Posterior vena cava (tissue), 2 donors: ENCODE results near the gene RDH8. TPM values are rescaled to one million over a fixed set of nuclear protein-coding genes. Genes with fewer than 3 reads are reported as not detected.

Experiments used
- microRNA-seq, 2 donors: library from miRNA; unstranded; fragments of <30 nt; microRNA quantifications; one replicate each; pipeline ENCODE4 v1.2.0, GENCODE V29; 2020 to 2021; ENCODE audit warnings: borderline microRNAs expressed in 2 of 2
- total RNA-seq, 2 donors: library from RNA; stranded (reverse); fragmentation: NEBNext Ultra II Directional; extraction: Animal tissue kit (Norgen Biotek cat#: 25700); gene quantifications; one replicate each; pipeline ENCODE4 v1.2.1, GENCODE V29; 2021
- donor health status: DM: yes; HTN: yes; CAD: no.
- donor health status: DM: yes; HTN: yes; CAD: no.

RDH8 gene
- total RNA-seq, 2 donors from 2014 or later: not detected

Small RNAs within 50 kb of the gene (microRNA-seq; reads per million reads assigned to microRNA genes)
- gene MIR5589: 0 reads per million in 2 donors

Other genes with a start within 250 kb of the RDH8 start
- 10 to 100 TPM; 13.5 to 18.2 TPM for gene ZNF846, start 244.7 kb upstream of the RDH8 start, total RNA-seq
- gene FBXL12, start 194.4 kb upstream of the RDH8 start, total RNA-seq: 10 to 100 TPM; 18.5 to 19.0 TPM
- 100 to 1,000 TPM; 260 to 295 TPM for gene UBL5, start 185.6 kb upstream of the RDH8 start, total RNA-seq
- 10 to 100 TPM; 54.0 to 62.4 TPM for gene PIN1, start 178.2 kb upstream of the RDH8 start, total RNA-seq
- gene OLFM2, start 77.0 kb upstream of the RDH8 start, total RNA-seq: 1 to 10 TPM; 4.0 to 5.2 TPM
- gene COL5A3, start 3.0 kb upstream of the RDH8 start, total RNA-seq: 10 to 100 TPM; 10.7 to 23.4 TPM
- 10 to 100 TPM; 21.7 to 26.0 TPM for gene SHFL, start 72.8 kb downstream of the RDH8 start, total RNA-seq
- not detected for gene ANGPTL6, start 89.2 kb downstream of the RDH8 start, total RNA-seq
- 10 to 100 TPM; 21.9 to 27.8 TPM for gene PPAN, start 92.9 kb downstream of the RDH8 start, total RNA-seq
- gene P2RY11, start 98.2 kb downstream of the RDH8 start, total RNA-seq: 1 to 10 TPM; 6.3 to 6.5 TPM
- gene EIF3G, start 106.4 kb downstream of the RDH8 start, total RNA-seq: 100 to 1,000 TPM; 140 to 157 TPM
- 10 to 100 TPM; 43.2 to 59.2 TPM for gene DNMT1, start 181.5 kb downstream of the RDH8 start, total RNA-seq
- gene S1PR2, start 217.8 kb downstream of the RDH8 start, total RNA-seq: 10 to 100 TPM; 16.3 to 17.7 TPM
- 10 to 100 TPM; 26.2 to 28.2 TPM for gene MRPL4, start 238.7 kb downstream of the RDH8 start, total RNA-seq